PC-3 (cell line): Measurements from ENCODE around the gene ACIN1. TPM values are rescaled to one million over a fixed set of nuclear protein-coding genes. Genes with fewer than 3 reads are reported as not detected.

Source experiments
- ATAC-seq: fragments of 200-7000 bp; cut with Tn5 transposase; 2 replicates; pipeline ENCODE4 v1.9.1; 2020; ENCODE audit warnings: mild to moderate bottlenecking, moderate library complexity
- BruUV-seq: library from RNA; stranded (reverse); fragments of 400-500 nt; replicated peaks from 2 replicates; lab custom pipeline; 2021; lab: Mats Ljungman, UMichigan
- CTCF ChIA-PET: fragments of 300-600 bp; sonication (Branson Sonifier 250); formaldehyde crosslinking; loops from one replicate; lab custom pipeline; 2022; ENCODE audit warnings: antibody characterized with exemption; lab: Charles Lee
- POLR2A ChIA-PET: fragments of 300-600 bp; sonication (Branson Sonifier 250); formaldehyde crosslinking; loops from one replicate; lab custom pipeline; 2022; ENCODE audit warnings: antibody characterized with exemption; ENCODE audit not compliant: unreplicated experiment; lab: Charles Lee
- DNase-seq: peaks from one replicate; pipeline ENCODE4 v3.0.0-alpha.2; 2015
- H2AFZ ChIP-seq: fragments of 300-600 bp; sonication (generic); 2 replicates; pipeline ENCODE4 v1.6.0; 2016; ENCODE audit warnings: antibody characterized with exemption, low read length
- H3F3A ChIP-seq: fragments of 300-600 bp; sonication (generic); one replicate; pipeline ENCODE4 v1.6.0; 2017; ENCODE audit warnings: antibody characterized with exemption, low read length, control low read depth, mild to moderate bottlenecking; ENCODE audit not compliant: unreplicated experiment
- H3K27ac ChIP-seq: fragments of 300-600 bp; sonication (generic); 2 replicates; pipeline ENCODE4 v1.5.1; 2016; ENCODE audit warnings: mild to moderate bottlenecking, low read length
- H3K27me3 ChIP-seq: fragments of 300-600 bp; sonication (generic); 2 replicates; pipeline ENCODE4 v1.6.1; 2016; ENCODE audit warnings: low read length, mixed read lengths
- H3K36me3 ChIP-seq: fragments of 300-600 bp; sonication (generic); 2 replicates; pipeline ENCODE4 v1.6.1; 2016; ENCODE audit warnings: low read depth, mixed run types, low read length, mixed read lengths
- H3K4me1 ChIP-seq: fragments of 300-600 bp; sonication (generic); 2 replicates; pipeline ENCODE4 v1.5.1; 2016; ENCODE audit warnings: low read length; ENCODE audit not compliant: insufficient read depth
- H3K4me2 ChIP-seq: fragments of 300-600 bp; sonication (generic); 2 replicates; pipeline ENCODE4 v1.6.0; 2016; ENCODE audit warnings: low read length
- H3K4me3 ChIP-seq: fragments of 300-600 bp; sonication (generic); 2 replicates; pipeline ENCODE4 v1.5.1; 2016; ENCODE audit warnings: mild to moderate bottlenecking, low read length, mixed read lengths
- H3K79me2 ChIP-seq: fragments of 300-600 bp; sonication (generic); 2 replicates; pipeline ENCODE4 v1.6.1; 2017; ENCODE audit warnings: low read length, mixed read lengths
- H3K9ac ChIP-seq: fragments of 300-600 bp; sonication (generic); 2 replicates; pipeline ENCODE4 v1.6.0; 2016; ENCODE audit warnings: mild to moderate bottlenecking, low read length
- H3K9me2 ChIP-seq: fragments of 300-600 bp; sonication (generic); replicated peaks from 2 replicates; pipeline ENCODE4 v1.6.1; 2016; ENCODE audit warnings: mixed run types, low read length, mixed read lengths
- H3K9me3 ChIP-seq: fragments of 300-600 bp; sonication (generic); 2 replicates; pipeline ENCODE4 v1.6.1; 2016; ENCODE audit warnings: low read length, mixed read lengths
- H4K20me1 ChIP-seq: fragments of 300-600 bp; sonication (generic); 2 replicates; pipeline ENCODE4 v1.6.1; 2016; ENCODE audit warnings: low read length, mixed read lengths
- CTCF ChIP-seq: fragments of 300-600 bp; sonication (generic); conservative IDR thresholded peaks from 2 replicates; pipeline ENCODE4 v1.5.1; 2017; ENCODE audit warnings: antibody characterized with exemption, low read depth, mild to moderate bottlenecking, low read length
- EZH2 ChIP-seq: fragments of 300-600 bp; sonication (generic); IDR thresholded peaks from one replicate; pipeline ENCODE4 v1.6.1; 2017; ENCODE audit warnings: antibody characterized with exemption, mild to moderate bottlenecking, low read length; ENCODE audit not compliant: unreplicated experiment
- EZH2phosphoT487 ChIP-seq: fragments of 300-600 bp; sonication (generic); IDR thresholded peaks from 2 replicates; pipeline ENCODE4 v1.6.1; 2018; ENCODE audit warnings: mild to moderate bottlenecking, antibody characterized with exemption, low read length, borderline replicate concordance
- intact Hi-C: fragments of 100-400 bp; cut with micrococcal nuclease; formaldehyde crosslinking; loops from 2 replicates; pipeline ENCODE4 v1.9.0; 2023
- total RNA-seq: library from RNA; depleted of rRNA; stranded (reverse); fragments of >200 nt; gene quantifications from 2 replicates; pipeline ENCODE4 v1.2.3, GENCODE V29; 2014

Gene ACIN1
- total RNA-seq, 1 experiment from 2014 or later, result 112 TPM

GRCh38 chr14:23101213-23101970, 6.5 kb upstream of the ACIN1 start:
- H3K27me3 ChIP-seq, result no peaks in the 10 kb centered on the region
- no peak for ATAC-seq
- intact Hi-C loops, result no loop called here
- no peaks in the 10 kb centered on the region for H3K9me2 ChIP-seq
- H3K9ac ChIP-seq, result no peak overlapping the region
- peaks cover 26% of the 10 kb centered on the region for H3K79me2 ChIP-seq
- H3K4me1 ChIP-seq, result peaks cover 9% of the 10 kb centered on the region
- TF ChIP-seq EZH2phosphoT487, result no peak
- TF ChIP-seq EZH2, result no peak
- TF ChIP-seq CTCF, result no peak
- DNase-seq, result no peak
- H3K36me3 ChIP-seq, result peaks cover 14% of the 10 kb centered on the region
- no peak overlapping the region for H3K4me2 ChIP-seq
- H3K4me3 ChIP-seq, result no peak overlapping the region
- H2AFZ ChIP-seq, result no peak overlapping the region
- no peak overlapping the region for H3K27ac ChIP-seq
- no peaks in the 10 kb centered on the region for H3F3A ChIP-seq
- BruUV-seq, result no TSS peak
- H4K20me1 ChIP-seq, result peaks cover 11% of the 10 kb centered on the region
- CTCF ChIA-PET, result no interaction called here
- H3K9me3 ChIP-seq, result no peaks in the 10 kb centered on the region
- POLR2A ChIA-PET, result no interaction called here

- H3K9me3 ChIP-seq, result no peaks in the 10 kb centered on the region
- ATAC-seq (no peak), DNase-seq (no peak)
- H3K4me3 ChIP-seq, result no peak overlapping the region
- H3F3A ChIP-seq, result no peaks in the 10 kb centered on the region
- no peaks in the 10 kb centered on the region for H3K9me2 ChIP-seq
- no peak overlapping the region for H2AFZ ChIP-seq
- ChIA-PET POLR2A (no interaction called here), CTCF (no interaction called here)
- peaks cover 42% of the 10 kb centered on the region for H3K79me2 ChIP-seq
- no TSS peak for BruUV-seq
- H3K27ac ChIP-seq, result no peak overlapping the region
- no peak for TF ChIP-seq CTCF
- no peak for TF ChIP-seq EZH2
- TF ChIP-seq EZH2phosphoT487, result no peak
- H4K20me1 ChIP-seq, result peaks cover 13% of the 10 kb centered on the region
- no peak overlapping the region for H3K9ac ChIP-seq
- no peaks in the 10 kb centered on the region for H3K27me3 ChIP-seq
- H3K4me2 ChIP-seq, result no peak overlapping the region
- intact Hi-C loops, result no loop called here
- H3K4me1 ChIP-seq, result peaks cover 9% of the 10 kb centered on the region
- H3K36me3 ChIP-seq, result peaks cover 14% of the 10 kb centered on the region
Measured at GRCh38 chr14:23099212-23099861, 4.4 kb upstream of the ACIN1 start.

- Histone ChIP-seq H2AFZ (no peak overlapping the region), H3K4me3 (no peak overlapping the region), H3K4me1 (peaks cover 21% of the 10 kb centered on the region), H3K79me2 (peaks cover 58% of the 10 kb centered on the region), H3K9me2 (no peaks in the 10 kb centered on the region), H3F3A (no peaks in the 10 kb centered on the region), H3K9me3 (no peaks in the 10 kb centered on the region), H3K9ac (no peak overlapping the region), H4K20me1 (peaks cover 28% of the 10 kb centered on the region), H3K27me3 (no peaks in the 10 kb centered on the region), H3K4me2 (peak overlapping the region; percentile 92; the same call in 1 of the 2 replicates), H3K27ac (no peak overlapping the region), H3K36me3 (peaks cover 20% of the 10 kb centered on the region)
- no peak for TF ChIP-seq EZH2phosphoT487
- TF ChIP-seq CTCF, result no peak
- TF ChIP-seq EZH2, result no peak
- BruUV-seq, result no TSS peak
- ChIA-PET CTCF (no interaction called here), POLR2A (no interaction called here)
- DNase-seq, result no peak
- intact Hi-C loops, result no loop called here
- ATAC-seq, result no peak
Measured at GRCh38 chr14:23097786-23098185, 2.9 kb upstream of the ACIN1 start.
